Uterus (tissue), 4 donors: Measurements from ENCODE around the gene PIGO. TPM values are rescaled to one million over a fixed set of nuclear protein-coding genes. Genes with fewer than 3 reads are reported as not detected.

Experiments
- DNase-seq, 2 donors: peaks; one replicate each; pipeline ENCODE4 v3.0.0-alpha.2; 2019 to 2020
- H3K27ac ChIP-seq, 2 donors: fragments of 200-600 bp; sonication (generic); 1 replicate in 1 of 2; 2 replicates in 1 of 2; pipeline ENCODE4 v1.5.1; 2016 to 2018
- H3K27me3 ChIP-seq, 2 donors: fragments of 200-600 bp; sonication (generic); one replicate each; pipeline ENCODE4 v1.5.1; 2018 to 2019; ENCODE audit warnings: control low read depth in 1 of 2
- H3K36me3 ChIP-seq, 2 donors: fragments of 200-600 bp; sonication (generic); one replicate each; pipeline ENCODE4 v1.5.1; 2019; ENCODE audit warnings: control low read depth in 1 of 2
- H3K4me1 ChIP-seq, 2 donors: fragments of 200-600 bp; sonication (generic); one replicate each; pipeline ENCODE4 v1.5.1; 2018 to 2019; ENCODE audit warnings: control low read depth in 1 of 2
- H3K4me3 ChIP-seq, 2 donors: fragments of 200-600 bp; sonication (generic); 1 replicate in 1 of 2; 2 replicates in 1 of 2; pipeline ENCODE4 v1.5.1; 2018 to 2019; ENCODE audit warnings: mild to moderate bottlenecking in 1 of 2
- H3K9me3 ChIP-seq, 2 donors: fragments of 200-600 bp; sonication (generic); one replicate each; pipeline ENCODE4 v1.5.1; 2019; ENCODE audit warnings: control low read depth in 1 of 2
- POLR2A ChIP-seq, 2 donors: fragments of 450-650 bp; IDR thresholded peaks; one replicate each; pipeline ENCODE4 v1.6.1; 2016; ENCODE audit warnings: antibody characterized with exemption in 2 of 2, mild to moderate bottlenecking in 1 of 2, moderate library complexity in 1 of 2
- intact Hi-C: fragments of 100-400 bp; cut with DNase I; formaldehyde crosslinking; loops from one replicate; pipeline ENCODE4 v1.15.1; 2023; ENCODE audit warnings: low total_unique reads
- total RNA-seq, 4 donors: library from RNA; depleted of rRNA in 3 of 4; stranded (reverse); fragments of >200 nt in 3 of 4; gene quantifications; one replicate each; pipeline versions ENCODE4 v1.1.0 to v1.2.4, GENCODE V29; 2014 to 2023
- TF ChIP-seq, protein P1 (sequence below), 4 experiments: fragments of 200-600 bp in 2 of 4; fragments of 450-650 bp in 2 of 4; sonication (generic) in 2 of 4; IDR thresholded peaks; one replicate each; pipeline ENCODE4 v1.5.1; 2016 to 2019; ENCODE audit warnings: antibody characterized with exemption in 4 of 4, mild to moderate bottlenecking in 2 of 4, moderate library complexity in 1 of 4
- donor health status: DM: yes; HTN: yes; CAD: no.

PIGO gene
- total RNA-seq, 4 donors from 2014 or later: 2.8 to 21.5 (median 14.6) TPM

DNA sequence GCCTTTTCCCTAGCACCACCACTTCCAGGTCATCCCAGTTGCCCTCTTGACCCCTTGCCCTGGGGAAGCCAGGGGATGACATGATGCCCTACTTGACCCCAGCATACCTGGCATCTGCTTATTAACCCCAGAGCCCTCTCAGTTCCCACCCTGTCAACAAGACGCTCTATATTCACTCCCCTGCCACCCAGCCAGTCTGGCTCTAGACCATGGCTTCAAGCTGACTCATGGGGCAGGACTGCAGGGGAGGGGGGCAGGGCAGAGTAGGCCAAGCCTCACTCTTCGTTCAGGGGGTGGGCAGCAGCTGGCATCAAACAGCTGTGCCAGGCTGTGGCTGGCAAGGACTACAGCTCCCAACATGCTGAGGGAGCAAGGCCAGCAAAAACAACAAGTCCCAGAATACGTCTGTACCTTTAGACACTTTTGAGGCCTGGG is 14.0 kb upstream of the PIGO start:
- H3K27ac ChIP-seq: peak overlapping the region; percentile 85 to 89
- H3K36me3 ChIP-seq: no peaks in the 10 kb centered on the region
- H3K4me3 ChIP-seq: peak overlapping the region in 1 of 2 donors; percentile 61
- DNase-seq: no peak
- no peaks in the 10 kb centered on the region for H3K27me3 ChIP-seq
- intact Hi-C loops: loop anchor here (10.0 kb wide), 1 partner anchor 704 kb away; the partner anchor contains the start of genes HINT2 and SPAG8
- TF ChIP-seq, protein P1, sequence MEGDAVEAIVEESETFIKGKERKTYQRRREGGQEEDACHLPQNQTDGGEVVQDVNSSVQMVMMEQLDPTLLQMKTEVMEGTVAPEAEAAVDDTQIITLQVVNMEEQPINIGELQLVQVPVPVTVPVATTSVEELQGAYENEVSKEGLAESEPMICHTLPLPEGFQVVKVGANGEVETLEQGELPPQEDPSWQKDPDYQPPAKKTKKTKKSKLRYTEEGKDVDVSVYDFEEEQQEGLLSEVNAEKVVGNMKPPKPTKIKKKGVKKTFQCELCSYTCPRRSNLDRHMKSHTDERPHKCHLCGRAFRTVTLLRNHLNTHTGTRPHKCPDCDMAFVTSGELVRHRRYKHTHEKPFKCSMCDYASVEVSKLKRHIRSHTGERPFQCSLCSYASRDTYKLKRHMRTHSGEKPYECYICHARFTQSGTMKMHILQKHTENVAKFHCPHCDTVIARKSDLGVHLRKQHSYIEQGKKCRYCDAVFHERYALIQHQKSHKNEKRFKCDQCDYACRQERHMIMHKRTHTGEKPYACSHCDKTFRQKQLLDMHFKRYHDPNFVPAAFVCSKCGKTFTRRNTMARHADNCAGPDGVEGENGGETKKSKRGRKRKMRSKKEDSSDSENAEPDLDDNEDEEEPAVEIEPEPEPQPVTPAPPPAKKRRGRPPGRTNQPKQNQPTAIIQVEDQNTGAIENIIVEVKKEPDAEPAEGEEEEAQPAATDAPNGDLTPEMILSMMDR (IDR thresholded peaks at IDR 0.05): no peak
- TF ChIP-seq POLR2A (IDR thresholded peaks at IDR 0.05): no peak
- H3K4me1 ChIP-seq: peaks cover 0 to 10% of the 10 kb centered on the region in 2 donors
- no peaks in the 10 kb centered on the region for H3K9me3 ChIP-seq

DNA sequence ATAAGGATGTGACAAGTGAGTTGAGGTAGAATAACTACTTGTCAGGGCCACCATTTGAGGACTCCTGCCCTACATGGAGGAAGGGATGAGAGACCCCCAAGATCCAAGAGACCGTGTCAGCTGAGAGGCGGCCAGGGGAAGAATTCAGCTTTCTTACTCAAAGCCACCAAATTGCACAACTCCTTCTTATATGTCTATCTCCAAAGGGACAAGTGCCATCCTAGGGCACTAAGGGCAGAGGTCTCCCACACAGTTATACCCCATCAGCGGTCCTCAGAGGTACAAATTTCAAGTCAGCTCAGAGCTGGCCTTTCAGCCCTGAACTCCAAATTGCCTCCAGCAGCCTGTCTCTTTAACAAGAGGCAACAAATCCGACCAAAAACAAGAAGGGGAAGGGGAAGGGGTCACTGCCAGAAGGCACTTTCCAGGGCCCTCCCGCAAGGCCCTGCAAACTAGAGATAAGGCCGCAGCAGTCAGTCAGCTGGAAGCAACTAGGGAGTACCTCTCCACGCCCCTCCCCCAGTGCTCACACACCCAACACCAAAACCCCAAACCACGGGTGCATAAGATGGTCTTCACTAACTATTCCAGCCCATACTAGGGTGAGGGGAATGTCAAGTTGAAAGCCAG is 12.7 kb upstream of the PIGO start:
- H3K27ac ChIP-seq: no peak overlapping the region
- no peak for TF ChIP-seq POLR2A (IDR thresholded peaks at IDR 0.05)
- TF ChIP-seq, protein P1 (IDR thresholded peaks at IDR 0.05): no peak
- H3K27me3 ChIP-seq: no peaks in the 10 kb centered on the region
- intact Hi-C loops: no loop called here
- peaks cover 0 to 10% of the 10 kb centered on the region in 2 donors for H3K4me1 ChIP-seq
- no peaks in the 10 kb centered on the region for H3K9me3 ChIP-seq
- H3K4me3 ChIP-seq: no peak overlapping the region
- DNase-seq: no peak
- H3K36me3 ChIP-seq: no peaks in the 10 kb centered on the region

DNA sequence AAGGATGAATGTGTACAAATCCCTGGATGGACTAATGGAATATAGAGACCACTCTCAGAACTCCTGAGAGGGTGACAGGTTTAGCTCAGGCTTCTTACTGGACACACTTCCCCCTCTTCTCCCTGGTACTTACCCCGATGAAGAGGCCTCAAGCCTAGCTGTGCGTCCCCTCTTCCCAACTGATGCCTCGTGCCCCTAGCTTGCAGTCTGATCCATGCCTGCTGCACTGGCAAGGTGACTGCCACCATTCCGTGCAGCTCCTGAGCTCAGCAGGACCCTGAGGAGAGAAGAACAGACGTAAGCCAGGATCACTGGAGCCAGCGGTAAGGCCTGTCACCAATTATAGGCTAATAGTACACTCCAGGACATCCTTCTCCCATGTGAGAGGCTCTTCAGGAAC is 12.1 kb upstream of the PIGO start:
- TF ChIP-seq POLR2A (IDR thresholded peaks at IDR 0.05): no peak
- TF ChIP-seq, protein P1 (IDR thresholded peaks at IDR 0.05): no peak
- Histone ChIP-seq H3K27ac (no peak overlapping the region), H3K4me3 (no peak overlapping the region), H3K9me3 (no peaks in the 10 kb centered on the region), H3K27me3 (no peaks in the 10 kb centered on the region), H3K4me1 (peaks cover 0 to 10% of the 10 kb centered on the region in 2 donors), H3K36me3 (no peaks in the 10 kb centered on the region)
- DNase-seq: no peak
- intact Hi-C loops: no loop called here

DNA sequence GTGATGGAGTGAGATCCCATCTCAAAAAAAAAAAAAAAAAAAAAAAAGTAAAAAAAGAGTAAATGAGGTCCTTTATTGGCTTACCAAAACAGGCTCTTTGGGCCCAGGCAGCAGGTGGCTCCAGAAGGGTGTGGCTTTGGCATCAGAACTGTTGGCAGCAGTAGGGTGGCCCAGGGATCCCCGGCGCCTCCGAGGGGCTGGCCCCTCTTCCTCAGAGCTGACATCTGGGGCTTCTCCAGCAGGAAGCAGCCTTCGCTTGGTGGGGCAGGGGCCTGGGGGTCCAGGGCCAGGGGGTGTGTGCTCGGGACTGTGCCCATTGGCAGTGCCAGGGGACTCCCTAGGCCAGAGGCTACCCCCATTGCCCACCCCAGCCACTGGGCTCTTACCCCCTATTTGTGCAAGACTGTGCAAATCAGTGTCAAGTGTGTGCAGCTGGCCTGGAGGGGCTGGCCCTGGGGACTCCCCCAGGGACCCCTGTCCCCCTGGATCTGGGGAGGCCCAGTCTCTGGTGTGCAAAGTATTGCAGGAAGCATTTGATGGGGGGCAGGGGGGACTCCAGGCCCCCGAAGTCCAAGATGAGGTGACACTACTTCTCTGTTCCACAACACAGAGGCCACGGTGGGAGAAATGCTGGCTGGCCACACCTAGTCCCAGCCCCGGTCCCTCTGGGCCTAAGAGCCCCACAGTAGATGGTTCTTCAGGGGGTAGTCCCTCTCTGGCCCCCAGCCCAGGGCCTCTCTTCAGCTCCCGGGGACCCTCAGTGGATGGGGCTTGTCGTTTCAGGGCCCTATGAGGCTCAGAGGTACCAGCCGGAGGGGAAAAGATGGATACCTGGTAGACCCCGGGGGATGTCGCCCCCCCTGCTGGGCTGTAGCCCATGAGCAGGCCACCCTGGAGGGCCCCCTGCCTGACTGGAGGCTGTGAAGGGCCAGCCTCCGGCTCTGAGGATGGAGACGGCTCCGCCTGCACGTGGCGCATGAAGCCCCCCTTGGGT is 11.2 kb upstream of the PIGO start:
- Histone ChIP-seq H3K27me3 (no peaks in the 10 kb centered on the region), H3K4me1 (peaks cover 0 to 10% of the 10 kb centered on the region in 2 donors), H3K9me3 (no peaks in the 10 kb centered on the region), H3K4me3 (no peak overlapping the region), H3K36me3 (no peaks in the 10 kb centered on the region), H3K27ac (no peak overlapping the region)
- intact Hi-C loops: no loop called here
- TF ChIP-seq, protein P1 (IDR thresholded peaks at IDR 0.05): no peak
- TF ChIP-seq POLR2A (IDR thresholded peaks at IDR 0.05): no peak
- DNase-seq: no peak

DNA sequence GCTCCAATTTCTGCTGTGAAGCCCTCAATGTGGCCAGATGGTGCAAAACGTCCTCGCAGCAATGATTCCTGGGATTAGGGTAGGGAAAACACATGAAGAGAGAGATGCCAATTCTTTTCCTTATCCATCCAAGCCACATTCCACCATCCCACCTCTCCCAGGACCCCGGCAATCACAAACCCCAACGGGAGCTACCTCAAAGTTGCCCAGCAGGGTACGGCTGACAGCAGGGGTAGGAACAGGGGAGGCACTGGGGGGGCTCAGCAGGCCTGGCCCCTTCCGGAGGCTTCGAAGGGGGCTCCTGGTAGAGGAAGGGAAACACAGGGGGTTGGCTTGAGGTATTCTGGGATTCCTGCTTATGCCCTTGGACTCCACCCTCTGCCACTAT is 9.9 kb upstream of the PIGO start:
- H3K27me3 ChIP-seq: no peaks in the 10 kb centered on the region
- intact Hi-C loops: no loop called here
- no peak overlapping the region for H3K27ac ChIP-seq
- no peak for TF ChIP-seq POLR2A (IDR thresholded peaks at IDR 0.05)
- TF ChIP-seq, protein P1 (IDR thresholded peaks at IDR 0.05): no peak
- no peaks in the 10 kb centered on the region for H3K36me3 ChIP-seq
- H3K4me1 ChIP-seq: peaks cover 0 to 10% of the 10 kb centered on the region in 2 donors
- no peak for DNase-seq
- no peak overlapping the region for H3K4me3 ChIP-seq
- H3K9me3 ChIP-seq: no peaks in the 10 kb centered on the region
